HG03342 (cell line): Measurements from ENCODE around the gene DNAH10.
"Not testable (repeated sequence)": the region's sequence is repeated elsewhere in the genome, so short reads cannot be mapped to it uniquely, and the experiment has no call there.

Experiments
- ATAC-seq: cut with Tn5 transposase; IDR thresholded peaks from one replicate; pipeline ENCODE4 v1.9.1; 2021; ENCODE audit warnings: mild to moderate bottlenecking, moderate library complexity; ENCODE audit not compliant: unreplicated experiment

DNAH10 gene

GRCh38 chr12:123943816-123944215 lies 181.7 kb downstream of the DNAH10 start:
- no peak for ATAC-seq

GRCh38 chr12:123944696-123945095 lies 182.6 kb downstream of the DNAH10 start:
- no peak for ATAC-seq

DNA sequence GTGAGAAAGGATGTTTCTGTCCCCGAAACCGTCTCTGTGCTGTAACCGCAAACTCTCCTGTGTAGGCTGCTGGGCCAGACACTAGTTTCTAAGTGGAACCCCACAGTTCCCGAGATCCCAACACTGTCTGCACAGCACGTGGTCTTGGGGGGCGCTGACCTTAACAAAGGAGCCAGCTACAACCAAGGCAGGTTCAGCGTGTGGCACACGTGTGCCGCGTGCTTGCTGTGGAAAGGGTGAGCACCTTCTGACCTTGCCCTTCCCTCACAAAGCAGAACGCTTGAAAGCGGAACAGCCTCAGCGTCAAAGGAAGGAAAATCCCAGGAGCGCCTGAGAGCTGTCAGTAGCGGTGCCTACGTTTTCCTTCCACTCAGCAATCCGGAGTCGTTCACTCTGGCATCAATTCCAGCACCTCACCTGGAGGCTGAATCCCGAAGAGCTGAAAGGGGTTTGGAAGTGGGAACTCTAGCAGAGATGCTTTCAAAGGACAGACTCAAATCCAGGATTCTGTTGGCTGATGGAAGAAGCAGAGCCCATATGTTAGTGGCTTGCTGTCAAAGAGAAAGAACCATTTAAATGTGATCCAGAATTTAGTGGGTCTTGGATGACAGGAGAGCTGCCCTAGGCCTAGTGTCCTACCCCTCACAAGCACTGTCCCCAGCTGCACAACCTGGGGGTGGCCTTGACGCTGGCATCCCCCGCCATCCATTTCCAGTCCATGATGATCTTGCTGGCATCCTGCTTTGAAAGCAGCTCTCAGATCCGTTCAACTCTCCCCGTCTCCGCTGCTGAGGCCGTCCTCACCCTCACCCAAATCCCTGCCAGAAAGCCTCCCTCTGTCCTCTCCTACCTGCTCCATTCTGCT lies 183.4 kb downstream of the DNAH10 start:
- no peak for ATAC-seq

DNA sequence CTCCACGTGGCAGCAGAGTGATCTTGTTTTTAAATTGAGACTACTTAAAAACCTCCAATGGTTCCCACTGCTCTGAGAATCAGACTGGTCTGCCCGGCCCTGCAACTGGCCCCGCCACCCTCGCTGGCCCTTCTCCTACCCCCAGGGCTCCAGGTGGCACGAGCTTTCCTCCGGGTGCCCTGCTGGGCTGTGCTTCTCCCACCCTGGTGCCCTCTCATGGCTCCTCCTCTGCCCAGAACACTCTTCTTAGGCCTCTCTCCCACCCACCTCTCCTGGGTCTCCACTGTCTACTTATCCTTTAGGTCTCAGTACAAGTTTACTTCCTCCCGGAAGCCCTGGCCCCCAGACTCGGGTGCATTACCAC lies 184.0 kb downstream of the DNAH10 start:
- no peak for ATAC-seq

DNA sequence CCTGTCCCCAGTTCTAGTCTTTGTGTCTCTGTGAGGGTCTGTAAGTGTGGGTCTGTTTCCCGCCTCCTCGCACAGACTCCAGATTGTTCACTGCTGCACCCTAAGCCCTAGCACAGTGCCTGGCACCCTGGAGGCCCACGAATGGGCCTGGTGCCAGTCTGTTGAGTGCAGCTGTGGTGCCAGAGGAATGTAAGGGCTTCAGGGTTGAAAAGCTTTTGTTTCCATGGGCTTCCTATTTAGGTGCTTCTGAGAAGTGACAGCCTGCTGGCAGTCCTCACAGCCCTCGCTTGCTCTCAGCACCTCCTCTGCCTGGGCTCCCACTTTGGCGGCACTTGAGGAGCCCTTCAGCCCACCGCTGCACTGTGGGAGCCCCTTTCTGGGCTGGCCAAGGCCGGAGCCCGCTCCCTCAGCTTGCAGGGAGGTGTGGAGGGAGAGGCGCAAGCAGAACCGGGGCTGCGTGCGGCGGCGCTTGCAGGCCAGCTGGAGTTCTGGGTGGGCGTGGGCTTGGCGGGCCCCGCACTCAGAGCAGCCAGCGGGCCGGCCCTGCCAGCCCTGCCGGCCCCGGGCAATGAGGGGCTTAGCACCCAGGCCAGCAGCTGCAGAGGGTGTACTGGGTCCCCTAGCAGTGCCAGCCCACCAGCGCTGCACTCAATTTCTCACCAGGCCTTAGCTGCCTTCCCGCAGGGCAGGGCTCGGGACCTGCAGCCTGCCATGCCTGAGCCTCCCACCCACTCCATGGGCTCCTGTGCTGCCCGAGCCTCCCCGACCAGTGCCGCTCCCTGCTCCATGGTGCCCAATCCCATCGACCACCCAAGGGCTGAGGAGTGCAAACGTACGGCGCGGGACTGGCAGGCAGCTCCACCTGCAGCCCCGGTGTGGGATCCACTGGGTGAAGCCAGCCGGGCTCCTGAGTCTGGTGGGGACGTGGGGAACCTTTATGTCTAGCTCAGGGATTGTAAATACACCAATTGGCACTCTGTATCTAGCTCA lies 184.7 kb downstream of the DNAH10 start:
- not testable (repeated sequence) for ATAC-seq

DNA sequence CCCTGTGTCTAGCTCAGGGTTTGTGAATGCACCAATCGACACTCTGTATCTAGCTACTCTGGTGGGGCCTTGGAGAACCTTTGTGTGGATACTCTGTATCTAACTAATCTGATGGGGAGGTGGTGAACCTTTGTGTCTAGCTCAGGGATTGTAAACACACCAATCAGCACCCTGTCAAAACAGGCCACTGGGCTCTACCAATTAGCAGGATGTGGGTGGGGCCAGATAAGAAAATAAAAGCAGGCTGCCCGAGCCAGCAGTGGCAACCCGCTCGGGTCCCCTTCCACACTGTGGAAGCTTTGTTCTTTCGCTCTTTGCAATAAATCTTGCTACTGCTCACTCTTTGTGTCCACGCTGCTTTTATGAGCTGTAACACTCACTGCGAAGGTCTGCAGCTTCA lies 185.4 kb downstream of the DNAH10 start:
- not testable (repeated sequence) for ATAC-seq

- no peak for ATAC-seq
Measured at GRCh38 chr12:123948401-123948795, 186.3 kb downstream of the DNAH10 start.

- no peak for ATAC-seq
Measured at GRCh38 chr12:123948796-123949769, 187.0 kb downstream of the DNAH10 start.

DNA sequence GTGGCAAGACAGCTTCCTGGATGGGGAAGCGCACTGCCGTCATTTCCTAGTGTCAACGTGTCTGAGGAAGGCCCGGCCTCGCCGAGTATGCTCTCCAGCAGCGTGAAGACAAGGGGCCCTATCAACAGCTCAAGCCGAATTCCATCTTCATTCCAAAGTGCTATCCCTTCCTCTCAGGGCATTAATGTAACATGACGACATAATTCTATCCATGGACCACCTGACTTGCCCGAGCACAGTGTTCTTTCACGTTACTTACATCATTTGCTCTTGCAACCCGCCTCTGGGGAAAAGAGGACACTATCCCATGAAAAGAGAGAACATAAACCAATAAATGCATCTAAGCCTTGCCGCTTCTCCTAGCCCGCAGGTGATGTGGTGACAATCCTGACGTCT lies 187.7 kb downstream of the DNAH10 start:
- no peak for ATAC-seq

GRCh38 chr12:123950476-123951349 lies 188.6 kb downstream of the DNAH10 start:
- ATAC-seq: no peak

DNA sequence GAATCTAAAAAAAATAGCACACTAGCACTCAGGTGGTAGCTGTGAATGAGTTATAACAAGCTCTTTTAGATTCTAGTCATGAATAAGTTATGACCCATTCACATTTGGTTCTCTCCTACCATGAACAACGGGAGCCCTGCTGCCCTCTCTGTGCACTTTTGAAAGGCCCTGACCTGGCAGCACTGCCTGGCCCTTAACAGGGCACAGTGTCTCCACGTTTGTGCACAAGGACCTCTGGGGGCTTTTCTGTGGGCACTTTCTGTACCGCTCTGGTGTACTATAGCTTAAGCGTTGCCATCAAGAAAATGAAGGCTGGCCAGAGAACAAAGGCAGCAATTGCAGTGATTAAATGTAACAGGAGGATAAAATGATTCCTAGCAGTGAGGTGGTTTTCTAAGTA lies 189.4 kb downstream of the DNAH10 start:
- no peak for ATAC-seq

- ATAC-seq: no peak
Measured at GRCh38 chr12:123952037-123952436, 189.9 kb downstream of the DNAH10 start.

- no peak for ATAC-seq
Measured at GRCh38 chr12:123954647-123955350, 192.7 kb downstream of the DNAH10 start.

DNA sequence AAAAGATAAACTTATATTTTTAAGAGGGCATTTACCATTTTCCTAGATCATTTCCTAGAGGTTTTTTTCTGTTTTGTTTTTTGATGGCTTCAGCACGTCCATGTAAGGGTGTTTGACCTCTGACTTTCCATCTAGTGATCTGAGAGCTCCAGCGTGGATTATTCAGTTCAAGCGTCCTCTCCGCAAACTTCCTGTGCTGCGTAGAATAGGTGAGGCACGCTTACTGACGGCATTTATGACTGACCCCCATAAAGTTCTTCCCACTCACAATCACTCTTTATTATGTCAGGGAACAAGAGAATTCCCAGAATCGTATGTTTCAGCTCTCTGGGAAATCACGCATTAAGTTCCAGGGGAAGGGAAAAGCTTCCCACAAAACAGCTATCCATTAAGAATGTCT lies 194.1 kb downstream of the DNAH10 start:
- no peak for ATAC-seq

DNA sequence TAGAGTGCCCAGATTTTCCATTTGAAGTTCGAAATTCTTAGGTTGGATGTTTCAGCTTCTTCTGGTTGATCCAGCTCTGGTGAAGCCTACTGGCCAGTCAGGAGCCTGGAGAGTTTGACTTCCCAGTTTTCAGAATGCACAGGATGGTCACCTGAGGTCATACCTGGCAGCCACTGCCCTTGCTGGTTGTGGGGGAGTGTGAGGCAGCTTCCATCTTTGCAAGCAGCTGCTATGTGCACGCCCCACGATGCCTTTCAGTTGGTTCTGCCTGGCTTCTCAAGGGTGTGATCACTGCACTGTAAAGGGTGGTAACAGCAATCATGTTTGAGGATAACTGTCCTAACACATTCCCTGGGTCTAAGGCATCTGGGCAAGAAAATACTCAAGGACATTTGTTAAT lies 195.1 kb downstream of the DNAH10 start:
- ATAC-seq: no peak

GRCh38 chr12:123958462-123958861 lies 196.4 kb downstream of the DNAH10 start:
- ATAC-seq: no peak

GRCh38 chr12:123958876-123959275 lies 196.8 kb downstream of the DNAH10 start:
- ATAC-seq: no peak

GRCh38 chr12:123960029-123960735 lies 198.1 kb downstream of the DNAH10 start:
- no peak for ATAC-seq
